ENCODE results near the gene POU3F2. TPM values are rescaled to one million over a fixed set of nuclear protein-coding genes. Genes with fewer than 3 reads are reported as not detected.

The POU3F2 gene
- total and polyA plus RNA-seq, 2 of the 13 experiments (the other 11 are each of a cell fraction or from before 2014, with no cell fraction given): not detected

GRCh38 chr6:98844244-98845210 lies 10.2 kb downstream of the POU3F2 start:
- POLR2A ChIA-PET: no interaction called here
- H2AFZ ChIP-seq (ENCODE audit: low read length): no peak overlapping the region
- ATAC-seq: peak; percentile 44
- peak overlapping the region; percentile 32; the same call in 1 of the 2 replicates for H3K4me2 ChIP-seq (ENCODE audit: low read depth, low read length)
- H3K36me3 ChIP-seq (replicated peaks in 1 of 2; ENCODE audit: control insufficient read depth in 1 of 2, insufficient read depth in 2 of 2, low read length in 2 of 2): no peaks in the 10 kb centered on the region
- in situ Hi-C loops (cut with HindIII; ENCODE audit: extremely low pct_ligation_motif_present, low pct_unique_long_range_greater_than_20kb) (loop anchor here (25.0 kb wide), 5 partner anchors 268 to 1782 kb away; no protein-coding TSS in a partner anchor), intact Hi-C loops (cut with micrococcal nuclease; ENCODE audit: unreplicated experiment) (loop anchor here (1.0 to 5.0 kb wide), 6 partner anchors 98 to 1777 kb away; no protein-coding TSS in a partner anchor)
- no peak for DNase-seq (ENCODE audit: low spot score)
- H3K4me1 ChIP-seq (ENCODE audit: insufficient read depth, low read length): no peaks in the 10 kb centered on the region
- H3K4me3 ChIP-seq (replicated peaks in 1 of 3; ENCODE audit: insufficient read depth in 1 of 3, low read depth in 2 of 3, low read length in 3 of 3): peak overlapping the region in 1 of 3 experiments; percentile 16; a peak in 1 of 6 replicates
- H3K9me3 ChIP-seq (ENCODE audit: low read length): no peaks in the 10 kb centered on the region
- H3K27ac ChIP-seq (ENCODE audit: extremely low read length, insufficient read depth, low read length): no peak overlapping the region
- H3K9ac ChIP-seq (ENCODE audit: insufficient read depth, low read depth, low read length): no peak overlapping the region
- CTCF ChIA-PET (ENCODE audit: low intra/inter-chr PET ratio, low total read pairs): no interaction called here
- peaks cover 4% of the 10 kb centered on the region; the same call in 1 of the 2 replicates for H4K20me1 ChIP-seq (ENCODE audit: insufficient read depth, low read length)
- H3K79me2 ChIP-seq (ENCODE audit: insufficient read depth, low read length): no peaks in the 10 kb centered on the region
- no TSS peak for BruUV-seq (replicated peaks)
- no peak for FAIRE-seq
- TF ChIP-seq ZNF432 (CRISPR knock-in tag; IDR thresholded peaks at IDR 0.05; ENCODE audit: borderline replicate concordance) (no peak), EZH2 (conservative IDR thresholded peaks at IDR 0.05; ENCODE audit: low read depth, low read length) (0 out of 2 replicates have a peak, but pooled peaks have one; percentile 39), ZNF891 (CRISPR knock-in tag; IDR thresholded peaks at IDR 0.05) (no peak), CBX2 (IDR thresholded peaks at IDR 0.05; ENCODE audit: low read depth, low read length) (0 out of 2 replicates have a peak, but pooled peaks have one; percentile 40), CBX2 (CRISPR knock-in tag; IDR thresholded peaks at IDR 0.05; ENCODE audit: low read depth) (no peak)
- WGBS (ENCODE audit: low lambda C conversion rate): 37% methylated on average over 44 of the region's 51 CpGs
- peaks cover 3 to 56% of the 10 kb centered on the region in 2 experiments for H3K27me3 ChIP-seq (ENCODE audit: control insufficient read depth in 1 of 2, insufficient read depth in 2 of 2, low read length in 2 of 2)
